ENCODE measurements around the gene NDE1.

- TF ChIP-seq CTCF (conservative IDR thresholded peaks at IDR 0.05 in 1 of 2, IDR thresholded peaks at IDR 0.05 in 1 of 2; ENCODE audit: extremely low read depth in 1 of 2, insufficient read depth in 1 of 2, low read depth in 1 of 2, low read length in 2 of 2) (no peak), EZH2 (IDR thresholded peaks at IDR 0.05; ENCODE audit: borderline replicate concordance, low read length) (no peak)
Observed at GRCh38 chr16:15765116-15765515, 115.1 kb downstream of the NDE1 start.

Measured in mammary epithelial cell (primary cell).